ENCODE results near the gene ANKHD1.

ANKHD1 gene

DNA sequence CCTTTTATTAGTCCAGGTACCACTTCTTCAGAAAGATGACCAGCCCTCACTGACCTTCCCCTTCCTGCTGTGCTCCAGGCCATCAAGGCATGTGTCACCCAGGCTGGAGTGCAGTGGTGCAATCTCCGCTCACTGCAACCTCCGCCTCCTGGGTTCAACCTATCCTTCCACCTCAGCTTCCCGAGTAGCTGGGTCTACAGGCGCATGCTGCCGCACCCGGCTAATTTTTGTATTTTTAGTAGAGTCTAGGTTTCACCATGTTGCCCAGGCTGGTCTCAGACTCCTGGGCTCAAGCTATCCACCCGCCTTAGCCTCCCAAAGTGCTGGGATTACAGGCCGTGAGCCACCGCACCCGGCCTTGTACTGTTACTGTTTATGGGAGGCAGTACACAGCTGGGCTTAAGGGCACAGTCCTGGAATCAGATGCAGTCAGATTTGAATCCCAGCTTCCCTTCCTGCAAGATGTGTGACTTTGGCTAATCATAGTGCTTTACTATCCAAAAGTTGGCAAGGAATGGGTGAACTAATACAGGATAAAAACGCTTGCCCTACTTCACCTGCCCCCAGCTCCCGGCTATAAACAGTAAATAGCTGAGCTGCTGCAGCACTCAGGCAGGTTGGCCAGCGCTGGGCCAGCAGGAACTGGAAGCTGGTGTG lies 145.3 kb downstream of the ANKHD1 start:
- DNase-seq (ENCODE audit: low read depth), result no peak

DNA sequence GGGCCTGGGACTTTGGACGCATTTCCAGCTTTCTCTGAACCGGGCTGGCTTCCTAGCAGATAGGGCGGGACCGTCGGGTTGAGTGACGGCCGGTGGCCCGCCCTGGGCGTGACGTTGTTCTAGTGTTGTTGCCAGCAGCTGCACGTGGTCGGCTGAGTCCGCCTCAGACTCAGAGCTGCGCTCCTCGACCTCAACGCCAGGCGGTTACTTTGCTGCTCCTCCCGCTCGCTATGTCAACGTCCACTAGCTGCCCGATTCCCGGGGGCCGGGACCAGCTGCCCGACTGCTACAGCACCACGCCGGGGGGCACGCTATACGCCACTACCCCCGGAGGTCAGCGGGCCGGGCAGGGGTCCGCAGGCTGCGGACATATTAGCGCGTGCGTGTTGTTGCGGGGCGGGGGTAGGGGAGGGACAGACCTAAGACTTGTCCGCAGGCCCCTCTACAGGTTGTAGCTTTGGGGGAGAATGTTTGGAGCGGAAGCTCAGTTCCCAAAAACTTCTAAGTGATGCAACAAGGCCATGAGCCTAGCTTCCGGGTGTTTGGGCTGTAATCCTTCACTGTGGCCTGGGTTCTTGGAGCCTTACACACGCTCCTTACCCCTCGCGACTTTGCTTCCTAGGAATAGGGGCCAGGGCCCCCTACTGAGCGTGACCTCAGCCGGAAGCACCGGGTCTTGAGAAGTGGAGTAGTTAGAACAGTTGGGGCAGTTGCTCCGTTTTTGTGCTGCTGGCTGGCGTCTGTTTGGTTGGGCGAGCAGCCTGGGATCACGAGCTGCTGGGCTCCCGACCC lies 146.1 kb downstream of the ANKHD1 start, which contains the start of gene EIF4EBP3:
EIF4EBP3 (plus strand) TSS at position 155 of the 792 bp plus-strand sequence; CDS start at position 231, 76 bp downstream.
- DNase-seq (ENCODE audit: low read depth), result peak; percentile 79

DNA sequence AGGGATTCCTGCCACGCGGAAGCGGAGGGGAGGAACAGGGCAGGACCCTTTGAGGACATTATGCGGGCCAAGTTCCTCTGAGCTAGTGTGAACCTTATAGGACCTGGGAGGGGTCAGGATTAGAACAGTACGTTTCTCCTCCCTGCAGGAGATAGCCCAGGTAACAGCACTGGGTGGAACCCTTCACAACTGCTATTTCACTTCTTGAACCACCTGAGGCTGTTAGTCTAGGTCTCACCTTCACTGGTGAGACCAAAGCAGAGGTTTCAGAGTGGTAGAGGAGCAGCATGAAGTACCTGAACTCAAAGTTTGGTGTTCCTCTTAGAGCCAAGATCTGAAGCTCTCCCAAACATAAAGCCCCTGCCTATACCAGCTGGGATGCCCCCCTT lies 146.7 kb downstream of the ANKHD1 start:
- DNase-seq (ENCODE audit: low read depth), result no peak

DNA sequence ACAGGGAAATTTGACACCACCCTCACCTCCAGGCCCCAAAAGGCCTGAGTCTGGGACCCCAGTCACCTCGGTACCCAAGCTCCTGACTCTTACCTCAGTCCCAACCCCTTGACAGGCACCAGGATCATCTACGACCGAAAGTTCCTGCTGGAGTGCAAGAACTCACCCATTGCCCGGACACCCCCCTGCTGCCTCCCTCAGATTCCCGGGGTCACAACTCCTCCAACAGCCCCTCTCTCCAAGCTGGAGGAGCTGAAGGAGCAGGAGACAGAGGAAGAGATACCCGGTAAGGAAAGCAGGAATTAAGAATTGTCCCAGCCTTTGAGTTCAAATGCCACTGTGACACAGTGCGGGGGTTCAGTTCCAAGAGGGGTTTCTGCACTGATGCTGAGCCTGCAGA lies 147.2 kb downstream of the ANKHD1 start:
- DNase-seq (ENCODE audit: low read depth), result no peak

DNA sequence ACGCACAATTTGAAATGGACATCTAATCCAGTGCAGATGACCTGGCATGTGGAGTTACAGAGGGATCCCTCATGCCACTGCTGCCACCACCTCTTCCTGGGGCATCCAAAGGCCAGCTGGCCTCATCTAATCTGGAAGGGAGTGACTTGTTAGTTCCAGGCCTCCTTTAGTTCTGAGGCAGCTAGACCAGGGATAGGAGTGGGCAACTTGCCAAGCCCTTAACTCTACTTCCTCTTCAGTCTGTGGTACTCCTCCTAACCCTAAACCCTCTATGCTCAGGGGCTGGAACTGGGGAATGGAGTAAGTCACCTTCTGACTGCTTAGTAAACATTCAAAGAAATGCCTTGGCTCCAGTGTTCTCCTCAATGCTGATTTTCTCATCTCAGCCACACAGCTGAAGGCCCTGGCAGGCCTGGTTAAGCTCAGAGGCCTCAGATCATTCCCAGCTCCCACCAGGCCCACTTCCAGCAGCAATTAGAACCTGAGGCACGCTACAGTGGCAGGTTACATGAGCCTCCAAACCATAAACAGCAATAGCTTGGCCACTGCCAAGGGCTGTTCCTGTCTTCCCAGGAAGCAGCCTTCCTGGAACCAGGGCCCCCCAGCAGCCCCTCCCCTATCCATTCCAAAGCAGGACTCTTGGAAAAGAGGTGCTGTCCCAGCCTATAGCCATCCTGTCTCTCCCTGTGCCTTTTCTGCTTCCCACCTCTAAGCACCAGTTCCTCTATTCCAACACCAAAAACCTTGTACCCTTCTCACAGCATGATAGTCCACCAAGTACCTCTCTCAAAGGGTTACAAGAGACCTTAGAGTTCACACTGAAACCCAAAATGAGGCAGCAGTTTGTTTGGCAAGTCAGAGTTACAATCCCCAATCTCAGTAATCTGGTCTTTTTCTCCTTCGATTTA lies 147.9 kb downstream of the ANKHD1 start:
- no peak for DNase-seq (ENCODE audit: low read depth)

DNA sequence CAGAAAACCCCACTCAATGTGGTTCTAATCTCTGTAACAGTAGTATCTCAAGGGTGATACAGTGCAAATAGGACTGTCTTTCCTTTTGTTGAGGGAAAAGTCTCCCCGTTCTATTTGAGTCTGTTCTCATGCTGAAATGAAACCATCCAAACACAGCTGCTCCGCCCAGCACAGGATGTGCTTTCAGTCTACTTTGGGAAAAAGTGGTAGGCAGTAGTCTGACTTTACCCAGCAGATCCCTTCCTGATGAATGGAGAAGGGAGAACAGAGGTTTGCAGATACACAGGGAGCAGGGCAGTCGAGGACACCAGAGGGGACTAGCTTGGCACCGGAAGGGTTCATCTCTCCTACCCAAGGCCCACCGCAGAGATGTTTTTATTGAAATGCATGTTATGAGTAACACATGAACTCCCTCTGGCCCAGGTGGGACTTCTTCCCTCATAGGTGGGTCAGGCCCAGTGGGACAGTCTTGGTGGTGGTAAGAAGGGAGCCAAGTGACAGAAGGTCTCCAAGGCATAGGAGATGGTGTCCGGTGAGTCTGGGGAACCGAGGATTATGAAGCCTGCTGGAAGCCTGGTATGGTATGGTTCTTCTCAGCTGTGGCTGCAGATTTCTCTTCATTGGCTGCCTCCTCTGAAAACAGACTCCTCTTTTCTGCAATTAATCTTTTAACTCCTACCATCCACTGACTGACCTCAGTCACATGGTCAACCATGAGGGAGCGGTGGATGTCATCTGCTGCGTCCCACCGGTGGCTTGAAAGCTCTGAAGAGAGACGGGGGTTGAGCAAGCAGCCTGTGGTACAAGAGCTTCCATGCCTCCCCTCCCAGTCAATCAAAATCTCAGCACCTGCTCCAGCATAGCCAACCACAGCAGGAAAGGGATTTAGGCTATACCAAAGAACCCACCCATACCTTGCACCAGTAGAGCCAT lies 148.8 kb downstream of the ANKHD1 start:
- no peak for DNase-seq (ENCODE audit: low read depth)

DNA sequence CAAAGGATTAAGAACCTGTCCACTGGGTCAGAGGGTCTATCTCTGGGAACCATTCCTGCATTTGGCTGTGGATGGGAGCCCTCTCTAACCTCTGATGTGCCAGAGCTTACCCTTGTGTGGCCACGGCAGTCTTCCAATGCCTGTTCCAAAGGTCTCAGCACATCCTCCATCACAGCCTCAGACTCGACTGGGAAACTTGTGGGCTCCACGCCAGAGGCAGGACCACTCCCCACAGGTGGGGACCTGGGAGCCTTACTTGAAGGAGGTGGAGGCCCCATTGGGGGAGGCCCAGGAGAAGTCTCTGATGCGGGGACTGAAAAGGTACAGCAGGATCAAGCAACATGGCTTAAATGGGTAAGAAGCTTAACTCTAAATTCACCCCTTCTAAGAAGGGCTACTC lies 150.2 kb downstream of the ANKHD1 start:
- no peak for DNase-seq (ENCODE audit: low read depth)

DNA sequence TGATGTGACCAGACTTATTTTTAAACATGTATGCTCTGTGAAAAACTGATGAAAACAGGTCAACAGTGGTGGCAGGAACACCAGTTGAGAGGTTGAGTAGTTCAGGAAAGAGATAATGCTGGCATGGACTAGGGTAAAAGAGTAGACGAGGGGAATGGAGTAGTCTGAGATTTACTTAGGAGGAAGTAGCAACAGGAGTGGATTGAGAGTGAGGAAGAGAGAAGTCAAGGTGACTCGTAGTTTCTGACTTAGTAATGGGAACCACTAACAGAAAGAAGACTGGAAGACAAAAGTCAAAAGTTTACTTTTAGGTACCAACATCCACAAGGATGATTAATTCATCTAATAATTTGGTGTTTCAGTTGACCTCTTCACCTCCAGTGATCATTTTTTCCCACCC lies 152.0 kb downstream of the ANKHD1 start:
- DNase-seq (ENCODE audit: low read depth), result no peak

DNA sequence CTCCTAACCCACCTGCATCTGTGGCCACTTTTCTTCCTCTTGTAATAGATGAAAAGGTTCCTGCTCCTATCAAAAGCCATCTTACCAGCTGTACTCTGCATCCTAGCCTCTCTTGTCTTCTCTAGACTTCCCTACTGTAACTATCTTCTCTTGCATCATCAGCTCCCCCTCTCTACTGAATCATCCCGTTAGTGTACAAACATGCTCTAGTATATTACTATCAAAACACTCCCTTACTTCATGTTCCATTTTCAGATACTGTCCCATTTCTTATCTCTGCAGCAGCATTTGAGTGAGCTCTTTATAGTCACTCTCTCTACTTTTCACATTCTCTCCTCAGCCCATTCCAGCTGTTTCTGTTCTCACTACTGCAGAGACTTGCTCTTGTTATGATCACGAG lies 152.8 kb downstream of the ANKHD1 start:
- no peak for DNase-seq (ENCODE audit: low read depth)

DNA sequence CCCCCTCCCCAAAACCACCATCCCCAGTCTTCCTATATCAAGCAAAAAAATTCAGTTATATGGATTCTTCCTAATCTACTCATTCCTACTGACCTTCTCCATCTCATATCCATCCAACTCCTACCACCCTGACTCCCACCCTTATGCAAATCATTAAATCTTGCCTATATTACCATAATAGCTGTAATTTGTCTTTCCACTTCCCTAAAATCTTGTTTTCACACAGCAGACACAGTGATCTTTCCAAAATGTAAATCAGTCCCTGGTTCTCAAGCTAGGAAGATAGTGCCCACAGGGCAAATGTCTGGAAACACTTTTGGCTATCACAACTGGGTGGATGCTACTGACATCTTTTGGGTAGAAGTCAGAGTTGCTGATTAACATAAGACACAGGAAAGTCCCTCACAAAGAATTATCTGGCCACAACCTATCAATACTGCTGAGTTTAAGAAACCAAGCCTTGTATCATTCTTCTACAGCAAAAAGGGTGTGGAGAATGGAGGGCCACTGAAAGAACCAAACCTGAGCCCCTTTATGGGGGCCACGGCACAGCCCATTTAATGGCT lies 154.2 kb downstream of the ANKHD1 start:
- no peak for DNase-seq (ENCODE audit: low read depth)

DNA sequence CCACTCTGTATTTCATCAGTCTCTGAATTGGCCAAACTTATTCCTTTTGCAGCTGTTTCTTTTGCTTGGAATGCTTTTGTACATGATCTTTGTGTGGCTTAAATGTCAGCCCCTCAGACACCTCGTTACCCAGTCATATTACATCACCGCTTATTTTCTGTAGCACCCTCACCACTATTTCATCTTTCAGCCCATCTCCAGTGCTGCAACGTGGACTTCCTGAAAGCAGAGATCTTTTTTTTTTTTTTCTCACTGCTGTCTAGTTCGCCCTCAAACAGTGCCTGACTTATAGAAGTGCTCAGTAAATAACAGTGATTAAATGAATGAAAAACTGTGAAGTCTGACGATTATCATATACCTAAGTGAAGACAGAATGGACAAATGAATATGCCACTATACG lies 154.8 kb downstream of the ANKHD1 start:
- DNase-seq (ENCODE audit: low read depth), result no peak

DNA sequence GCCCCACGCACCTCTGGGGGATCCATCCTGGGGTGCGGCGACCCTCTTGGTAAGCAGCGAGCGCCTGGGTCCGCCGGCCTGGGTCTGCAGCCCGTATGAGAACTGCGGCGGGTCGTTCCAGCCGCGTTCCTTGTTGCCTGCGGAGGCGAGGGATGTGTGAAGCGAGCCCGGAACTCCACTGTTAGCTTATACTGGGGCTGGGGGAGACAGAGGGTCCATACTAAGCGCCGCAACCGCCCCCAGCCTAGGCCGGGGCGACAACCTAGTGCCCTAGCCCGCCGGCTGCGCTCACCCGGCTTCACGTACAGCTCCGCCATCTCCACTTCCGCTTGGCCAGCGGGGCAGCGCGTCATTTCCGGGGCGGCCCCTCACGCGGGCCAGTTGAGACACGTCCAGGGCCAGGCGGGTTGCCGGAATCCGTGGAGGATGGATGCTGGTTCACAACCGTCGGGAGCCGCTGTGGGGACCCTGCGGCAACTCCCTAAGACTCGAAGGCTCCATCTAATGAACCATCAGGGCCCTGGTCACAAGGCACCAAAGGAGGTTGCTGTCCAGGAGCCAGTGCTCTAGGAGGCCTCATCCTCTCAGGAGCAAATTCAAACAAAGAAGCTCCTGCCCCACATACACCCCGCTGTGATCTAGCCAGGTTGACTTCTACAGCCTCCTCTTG lies 155.6 kb downstream of the ANKHD1 start, which contains the start of gene SRA1:
SRA1 (minus strand) TSS at position 338 of the 670 bp plus-strand sequence; CDS start at position 317, 21 bp downstream.
- peak; percentile 72 for DNase-seq (ENCODE audit: low read depth)

DNA sequence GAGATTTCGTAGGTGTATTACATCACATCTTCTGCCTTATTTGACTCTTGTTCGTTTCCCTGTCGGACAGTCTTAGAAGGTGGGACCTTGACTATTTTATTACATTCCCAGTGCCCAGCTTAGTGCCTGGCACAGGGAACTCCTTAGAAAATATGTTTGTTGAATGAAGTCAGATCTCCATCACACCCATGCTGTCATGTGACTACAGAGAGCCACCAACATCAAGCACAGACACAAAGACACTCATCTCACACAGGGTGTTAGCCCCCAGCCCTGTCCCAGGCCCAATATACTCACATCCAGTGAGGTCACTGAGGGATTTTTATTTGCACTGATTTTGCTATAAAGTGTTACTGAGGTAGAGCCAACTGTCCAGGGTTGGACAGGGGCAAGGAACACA lies 156.3 kb downstream of the ANKHD1 start:
- no peak for DNase-seq (ENCODE audit: low read depth)

DNA sequence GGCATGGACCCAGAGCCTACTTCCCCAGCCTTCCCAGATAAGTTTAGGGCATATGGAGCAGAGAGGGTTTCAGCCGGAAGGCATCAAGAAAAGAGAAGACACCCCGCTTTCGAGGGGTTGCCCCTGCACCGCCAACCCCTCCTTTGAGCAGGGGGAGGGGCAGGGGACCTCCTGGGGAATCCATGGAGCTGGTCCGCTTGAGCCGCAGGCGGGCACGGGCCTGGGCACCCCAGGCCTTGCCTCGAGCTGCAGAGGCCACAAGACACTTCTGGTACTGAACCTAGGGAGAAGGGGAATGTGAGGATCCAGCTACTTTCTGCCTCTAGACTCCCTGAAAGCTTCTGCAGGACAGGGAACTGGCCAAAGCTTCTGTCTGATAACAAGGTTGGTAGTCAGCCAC lies 156.9 kb downstream of the ANKHD1 start:
- no peak for DNase-seq (ENCODE audit: low read depth)

DNA sequence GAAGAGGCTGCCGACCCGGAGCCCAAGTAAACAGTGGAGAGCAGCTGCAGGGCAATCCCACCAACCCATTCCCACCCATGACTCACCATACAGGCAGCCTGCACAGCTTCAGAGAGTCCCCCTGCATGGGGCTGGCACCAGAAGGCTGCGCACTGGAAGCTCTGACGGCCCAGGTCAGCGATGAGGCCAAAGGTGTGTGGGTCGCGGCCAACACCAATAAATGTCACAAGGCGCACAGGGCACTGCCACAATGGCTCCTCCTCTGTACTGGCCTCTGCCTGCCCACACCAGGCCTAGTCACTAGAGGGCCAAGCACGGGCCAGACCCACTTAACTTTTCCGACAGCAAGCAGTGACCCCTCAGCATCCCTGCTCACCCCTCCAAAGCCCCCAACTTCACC lies 158.6 kb downstream of the ANKHD1 start:
- DNase-seq (ENCODE audit: low read depth), result no peak

DNA sequence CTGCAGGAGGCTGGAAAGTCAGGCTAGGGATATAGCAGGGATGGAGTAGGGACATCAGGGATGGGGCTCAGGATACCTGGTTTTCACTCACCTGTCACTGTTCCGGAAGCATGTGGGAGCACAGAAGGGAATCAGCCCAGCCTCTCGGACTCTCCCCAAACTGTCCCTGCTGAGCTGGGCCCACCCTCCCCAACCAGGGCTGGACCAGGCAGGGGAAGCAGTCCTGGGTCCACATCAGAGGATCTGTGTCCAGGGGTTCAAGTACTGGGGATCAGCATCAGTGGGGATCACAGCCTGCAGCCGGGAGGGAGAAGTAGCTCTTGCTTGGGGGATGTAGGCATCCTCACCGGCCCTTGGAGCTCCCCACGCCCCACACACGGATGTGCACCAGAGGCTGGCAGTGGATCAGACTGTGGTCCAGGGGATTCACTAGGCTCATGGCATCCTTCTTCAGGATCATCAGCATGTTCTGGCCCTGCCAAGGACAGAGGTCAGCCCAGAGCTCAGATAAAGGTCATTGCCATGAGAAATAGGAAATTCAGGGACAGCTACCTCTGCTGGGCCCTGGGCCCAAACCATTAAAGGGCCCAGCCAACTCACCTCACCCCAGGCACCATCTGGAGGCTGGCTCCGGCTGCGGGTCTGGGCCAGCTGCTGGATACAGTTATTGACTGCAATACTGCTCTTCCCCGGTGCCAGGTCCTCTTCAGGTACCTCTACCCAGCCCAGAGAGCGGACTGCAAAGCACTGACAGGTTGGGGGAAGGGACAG lies 160.3 kb downstream of the ANKHD1 start:
- no peak for DNase-seq (ENCODE audit: low read depth)

DNA sequence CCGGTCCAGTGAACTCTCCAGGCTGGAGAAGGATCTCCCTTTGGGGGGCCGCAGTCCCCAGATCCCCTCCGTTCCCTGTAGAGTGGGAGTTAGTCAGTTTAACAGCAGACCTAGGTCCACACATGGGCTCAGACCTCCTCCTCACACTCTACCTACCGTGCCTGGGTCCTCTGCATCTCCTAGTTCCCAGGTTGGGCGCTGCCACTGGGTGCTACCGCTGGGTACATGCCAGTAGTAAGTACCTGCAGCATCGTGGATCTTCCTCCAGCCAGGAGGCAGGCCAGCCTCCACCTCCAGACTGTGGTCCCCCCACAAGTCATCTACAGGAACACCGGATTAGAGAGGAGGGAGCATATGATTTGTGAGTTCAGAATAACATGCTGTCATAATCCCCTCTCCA lies 162.0 kb downstream of the ANKHD1 start:
- no peak for DNase-seq (ENCODE audit: low read depth)

DNA sequence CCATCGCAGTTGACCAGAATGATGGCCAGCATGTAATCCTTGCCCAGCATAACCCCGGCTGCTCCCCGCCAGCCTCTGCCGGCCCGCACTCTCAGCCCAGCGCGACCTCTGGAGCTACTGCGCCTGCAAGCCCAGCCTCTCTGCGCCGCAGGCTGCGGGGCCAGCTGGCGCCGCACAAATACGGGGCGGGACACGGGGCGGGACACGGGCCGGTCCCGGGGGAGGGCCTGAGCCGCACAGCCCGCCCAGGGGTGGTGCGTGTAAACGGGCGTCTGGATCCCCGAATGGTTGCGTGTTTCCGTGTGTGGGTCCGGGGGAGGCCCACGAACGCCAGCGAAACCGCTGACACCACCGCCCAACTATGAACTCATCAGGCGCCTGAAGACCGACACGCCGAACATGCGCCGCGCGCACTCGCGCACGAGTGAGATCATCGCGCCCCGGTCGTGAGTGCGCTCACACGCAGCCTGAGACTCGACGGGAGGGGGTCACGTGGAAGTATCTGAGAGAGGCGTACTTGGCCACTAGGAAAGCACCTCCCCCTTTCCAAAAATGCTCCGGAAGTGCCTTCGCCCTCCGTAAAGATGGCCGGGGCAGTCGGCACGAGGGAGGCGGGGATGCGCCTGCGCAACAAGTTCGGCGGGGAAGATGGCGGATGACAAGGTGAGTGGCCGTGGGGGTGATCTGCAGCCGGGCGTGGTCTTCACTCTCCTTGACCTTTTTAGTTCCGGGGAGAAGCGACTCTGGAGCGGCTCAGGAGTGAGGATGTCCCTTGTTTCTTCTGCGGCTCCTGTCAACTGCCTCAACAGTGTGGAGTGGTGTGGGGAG lies 162.8 kb downstream of the ANKHD1 start, which contains the start of the genes APBB3 and SLC35A4:
APBB3 (minus strand) TSS at position 403 of the 828 bp plus-strand sequence; CDS start at position 50, 353 bp downstream.
SLC35A4 (plus strand) TSS at position 633 of the 828 bp plus-strand sequence. CDS start 2,342 bp downstream, outside the sequence.
- peak; percentile 95 for DNase-seq (ENCODE audit: low read depth)

Data from stimulated activated CD4-positive, alpha-beta T cell treated with anti-CD3 and anti-CD28 coated beads, Interleukin-2, amount 100 ng/mL, for 4 hours (primary cell).